Skeletal muscle cell (primary cell): ENCODE results near the gene PLA2G4C.

ENCODE experiments used
- DNase-seq: peaks from one replicate; pipeline ENCODE4 v3.0.0-alpha.2; 2010; ENCODE audit warnings: low read depth
- H3K4me3 ChIP-seq: 2 replicates; pipeline ENCODE4 v1.5.1; 2011; ENCODE audit warnings: low read depth, mild to moderate bottlenecking, control low read depth, low read length, moderate library complexity

Gene PLA2G4C

GRCh38 chr19:48004236-48004635, 106.4 kb downstream of the PLA2G4C start:
- DNase-seq, result no peak
- no peak overlapping the region for H3K4me3 ChIP-seq

GRCh38 chr19:48000846-48001245, 109.8 kb downstream of the PLA2G4C start:
- no peak for DNase-seq

GRCh38 chr19:47998800-47999199, 111.8 kb downstream of the PLA2G4C start:
- no peak overlapping the region for H3K4me3 ChIP-seq
- no peak for DNase-seq

More at GRCh38 chr19:48000846-48001245, 109.8 kb downstream of the PLA2G4C start:
- H3K4me3 ChIP-seq, result no peak overlapping the region
